Midbrain (tissue), 1 donor: ENCODE data around the gene SLC17A8.
"Not testable (repeated sequence)": the region's sequence is repeated elsewhere in the genome, so short reads cannot be mapped to it uniquely, and the experiment has no call there.

ENCODE experiments used
- DNase-seq: peaks from one replicate; lab custom pipeline; 2025; lab: John Stamatoyannopoulos, UW

The SLC17A8 gene

GRCh38 chr12:100427078-100427477 is 70.2 kb downstream of the SLC17A8 start:
- no peak for DNase-seq

- DNase-seq: not testable (repeated sequence)
Measured at GRCh38 chr12:100430251-100430650, 73.4 kb downstream of the SLC17A8 start.

DNA sequence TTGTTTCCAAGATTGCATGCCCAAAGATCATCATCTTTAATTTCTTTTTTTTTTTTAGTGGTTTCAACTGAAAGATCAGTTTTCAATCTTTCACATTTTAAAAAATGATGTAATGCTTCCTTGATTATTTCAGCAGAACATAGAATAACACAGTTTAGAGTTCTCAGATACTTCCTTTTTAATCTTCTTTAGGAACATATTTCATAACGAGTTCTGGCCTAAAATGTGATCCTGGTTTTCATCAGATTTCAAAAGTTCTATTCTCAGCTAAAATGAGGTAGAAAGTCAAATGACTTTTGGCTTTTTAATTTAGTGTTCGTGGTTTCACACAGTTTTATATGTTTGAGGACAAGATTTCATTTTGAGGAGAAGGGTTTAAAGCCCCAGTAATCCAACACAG is 76.8 kb downstream of the SLC17A8 start:
- DNase-seq: no peak

DNA sequence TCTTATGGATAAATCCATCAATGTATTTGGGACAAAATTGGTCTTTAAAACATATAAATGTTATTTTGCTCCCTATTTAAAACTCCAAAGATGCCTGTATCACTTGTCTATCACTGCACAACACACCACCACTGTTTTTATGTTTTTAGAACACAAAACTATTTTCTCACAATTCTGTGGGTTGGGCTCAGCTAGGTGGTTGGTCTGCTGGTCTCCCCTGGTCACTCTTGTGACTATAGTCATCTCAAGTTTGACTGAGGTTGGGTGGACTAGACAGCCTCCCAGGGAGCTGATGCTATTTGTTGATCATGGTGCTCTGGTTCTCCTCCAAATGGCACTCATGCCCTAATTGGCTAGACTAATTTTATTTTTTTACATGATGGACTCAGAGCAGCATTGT is 77.3 kb downstream of the SLC17A8 start:
- DNase-seq: no peak

DNA sequence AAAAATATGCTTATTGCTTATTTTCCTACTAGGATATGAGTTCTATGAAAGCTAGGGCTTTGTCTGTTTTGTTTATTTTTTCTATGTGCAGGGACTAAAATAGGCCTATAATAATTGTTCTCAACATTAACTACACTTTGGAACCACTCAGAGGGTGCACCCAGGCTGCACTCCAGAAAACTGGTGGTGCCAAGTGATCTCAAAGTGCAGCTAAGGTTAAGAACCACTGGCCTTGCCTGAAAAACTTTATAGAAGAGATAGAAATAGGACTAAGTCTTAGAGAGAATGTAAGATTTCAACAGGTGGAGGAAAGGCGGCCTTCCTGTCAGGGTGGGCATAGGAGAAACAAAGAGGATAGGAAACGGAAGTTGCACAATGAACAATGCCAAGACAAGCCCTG is 79.1 kb downstream of the SLC17A8 start:
- DNase-seq: no peak

DNA sequence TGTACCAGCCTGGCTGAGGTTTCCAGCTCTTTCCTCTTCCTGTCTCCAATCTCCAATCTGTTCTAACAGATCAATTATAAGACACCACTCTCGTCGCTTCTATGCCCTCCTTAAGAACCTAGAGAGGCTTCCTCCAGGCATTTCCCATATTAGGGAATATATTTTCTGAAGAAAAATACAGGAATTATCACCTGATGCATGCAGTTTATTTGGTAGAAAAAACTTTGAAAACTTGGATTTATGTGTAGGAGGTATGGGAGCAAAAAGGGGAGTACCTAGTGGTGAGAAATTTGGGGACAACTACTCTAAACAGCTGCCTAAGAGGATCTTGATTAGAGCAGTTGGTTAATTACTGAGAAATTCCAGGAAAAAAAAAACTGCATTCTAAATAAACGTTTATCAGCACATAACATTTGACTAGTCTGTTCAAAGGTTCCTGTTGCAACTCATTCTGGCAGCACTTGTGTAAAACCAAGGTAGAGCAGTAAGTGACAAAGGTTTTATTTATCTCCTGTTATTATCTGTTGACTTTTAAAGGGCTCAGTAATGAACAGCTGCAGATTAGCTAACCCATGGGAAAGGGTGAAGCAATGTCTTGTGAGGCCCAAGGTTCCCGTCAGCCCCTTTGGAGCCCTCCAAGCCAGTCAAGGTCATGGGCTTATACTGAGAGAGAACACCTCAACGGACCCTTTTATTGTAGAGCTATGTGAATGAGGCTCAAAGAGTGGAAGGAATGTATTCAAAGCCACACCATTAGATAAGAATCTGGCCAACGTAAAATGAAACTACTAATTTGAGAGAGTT is 80.4 kb downstream of the SLC17A8 start:
- DNase-seq: no peak

GRCh38 chr12:100439797-100440196 is 82.9 kb downstream of the SLC17A8 start:
- DNase-seq: no peak

DNA sequence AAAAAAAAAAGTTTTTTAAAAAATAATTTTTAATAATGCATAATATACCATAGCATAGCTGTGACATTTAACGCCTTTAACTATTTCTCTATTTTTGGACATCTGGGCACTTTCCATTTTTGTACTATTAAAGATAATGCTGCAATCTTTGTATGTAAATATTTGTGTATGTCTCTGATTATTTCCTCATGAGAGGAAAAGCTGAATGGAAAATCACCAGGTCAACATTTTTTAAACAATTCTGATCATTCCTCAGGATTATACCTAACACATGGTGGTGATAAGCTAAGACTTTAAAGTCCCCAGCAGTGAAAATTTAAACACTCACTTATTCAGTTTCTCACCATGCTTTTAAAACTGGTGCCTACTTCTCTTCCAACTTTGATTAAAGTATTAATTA is 85.5 kb downstream of the SLC17A8 start:
- DNase-seq: no peak

DNA sequence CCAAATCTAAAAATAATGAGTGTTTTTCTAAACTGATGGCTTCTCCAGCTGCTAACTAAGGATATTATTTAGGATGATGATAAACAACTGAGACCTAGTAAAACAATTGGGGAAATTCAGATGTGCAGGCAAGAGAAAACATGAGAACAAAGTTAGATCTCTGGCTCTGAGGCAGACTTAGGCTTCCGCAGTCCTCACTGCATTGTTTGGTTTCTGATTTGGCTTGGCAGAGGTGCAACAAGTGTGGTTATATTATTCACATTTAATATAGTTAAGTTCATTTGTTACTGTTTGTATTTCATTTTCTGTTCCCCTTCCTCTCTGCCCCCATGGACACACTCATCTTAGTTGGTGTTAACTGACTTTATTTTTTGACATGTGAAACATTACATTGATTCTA is 86.6 kb downstream of the SLC17A8 start:
- no peak for DNase-seq

GRCh38 chr12:100445081-100445481 is 88.2 kb downstream of the SLC17A8 start:
- no peak for DNase-seq

DNA sequence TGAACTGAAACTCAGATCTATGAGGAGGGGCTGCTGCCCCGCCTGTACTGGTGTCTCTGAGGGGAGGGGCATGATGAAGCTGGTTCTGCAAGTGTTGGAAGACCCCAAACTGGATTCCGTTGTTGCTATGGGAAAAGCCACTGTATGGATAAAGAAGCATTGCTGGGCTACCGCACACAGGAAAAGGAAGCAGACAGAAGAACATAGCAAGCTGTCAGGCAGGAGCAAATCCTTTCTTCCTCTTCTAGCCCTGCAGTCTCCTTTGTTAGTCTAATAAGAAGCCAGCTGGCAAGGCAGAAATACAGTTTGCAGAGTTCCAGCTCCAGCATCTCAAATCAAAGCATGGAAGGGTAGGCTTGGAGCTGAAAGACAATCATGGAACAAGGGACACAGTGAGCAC is 90.5 kb downstream of the SLC17A8 start:
- DNase-seq: no peak

GRCh38 chr12:100448656-100449055 is 91.8 kb downstream of the SLC17A8 start:
- DNase-seq: no peak

DNA sequence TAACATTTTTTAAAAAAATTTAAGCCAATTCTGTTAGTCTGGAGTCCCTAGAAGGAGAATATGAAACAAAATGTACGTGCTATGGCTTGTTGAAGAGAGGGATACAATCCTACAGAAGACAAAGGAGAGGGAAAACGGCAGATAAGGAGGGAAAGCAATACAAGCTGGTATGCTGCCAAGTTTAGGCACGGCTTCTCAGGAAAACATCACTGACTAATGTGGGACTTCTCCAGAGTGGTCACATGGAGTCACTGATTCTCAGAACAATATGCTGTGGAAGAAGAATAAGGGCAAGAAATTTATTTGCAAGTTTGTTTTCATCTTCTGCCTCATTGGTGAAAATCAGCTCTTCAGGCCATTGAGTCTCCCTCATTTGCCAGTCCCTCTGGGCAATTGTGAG is 93.9 kb downstream of the SLC17A8 start:
- DNase-seq: no peak

- DNase-seq: no peak
Measured at GRCh38 chr12:100453951-100454350, 97.1 kb downstream of the SLC17A8 start.

DNA sequence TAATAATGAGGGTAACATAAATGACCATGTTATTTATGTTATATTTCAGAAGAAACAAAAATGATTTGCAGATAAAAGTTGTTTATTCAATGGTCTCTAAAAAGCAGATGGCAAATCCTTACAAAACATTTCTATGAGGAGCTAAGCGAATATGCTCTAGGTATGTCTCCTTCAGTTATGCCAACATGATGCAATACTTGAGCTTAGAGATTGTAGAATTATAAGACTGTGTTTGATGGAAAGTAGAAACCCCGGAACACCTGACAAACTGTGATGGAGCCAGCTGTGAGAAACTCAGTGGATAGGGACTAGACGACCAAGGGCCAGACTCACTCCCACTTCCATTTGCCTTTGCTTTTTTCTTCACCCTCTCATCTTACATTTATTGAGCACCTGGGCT is 99.0 kb downstream of the SLC17A8 start:
- no peak for DNase-seq

GRCh38 chr12:100458191-100458590 is 101.3 kb downstream of the SLC17A8 start:
- no peak for DNase-seq

DNA sequence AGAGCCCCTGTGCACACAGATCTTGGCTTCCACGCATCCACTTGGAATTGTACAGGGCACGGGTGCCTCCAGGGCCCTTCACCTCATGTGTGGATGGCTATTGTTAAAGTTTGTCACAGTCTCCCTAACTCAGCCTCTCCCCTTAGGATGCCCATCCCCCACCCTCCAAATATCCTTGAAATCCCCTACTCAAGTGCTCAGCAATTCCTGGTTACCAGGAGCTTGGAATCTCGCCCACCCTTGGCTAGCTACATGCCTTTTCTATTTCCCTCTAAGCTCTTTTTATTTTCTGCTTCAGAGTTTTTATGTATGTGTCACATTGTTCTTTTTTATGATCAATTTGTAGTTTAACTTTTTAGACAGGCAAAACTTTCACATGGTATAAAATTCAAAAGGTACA is 103.8 kb downstream of the SLC17A8 start:
- DNase-seq: no peak

- DNase-seq: no peak
Measured at GRCh38 chr12:100461330-100461973, 104.6 kb downstream of the SLC17A8 start.

- no peak for DNase-seq
Measured at GRCh38 chr12:100463661-100464060, 106.8 kb downstream of the SLC17A8 start.

GRCh38 chr12:100464529-100464928 is 107.7 kb downstream of the SLC17A8 start:
- no peak for DNase-seq

DNA sequence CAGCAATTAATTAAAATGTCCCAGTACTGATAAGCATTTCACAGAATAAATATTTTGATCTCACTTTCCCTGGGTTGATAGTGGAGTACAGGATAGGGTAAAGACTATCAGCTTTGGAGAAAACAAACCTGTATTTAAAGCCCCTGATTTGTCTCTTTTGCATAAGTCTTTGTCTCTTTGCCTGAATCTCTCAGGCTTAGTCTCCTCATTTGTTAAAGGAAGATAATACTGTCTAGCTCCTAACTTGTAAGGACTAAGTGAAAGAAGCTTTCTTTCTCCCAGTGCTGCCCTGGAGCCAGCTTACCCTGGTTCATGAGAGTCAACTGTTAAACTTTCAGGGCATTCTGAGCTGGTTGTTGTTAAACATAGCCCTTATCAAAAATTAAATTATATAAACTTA is 111.3 kb downstream of the SLC17A8 start:
- no peak for DNase-seq
